Putamen (tissue), 1 donor: Measurements from ENCODE around the gene DNAJC27.
A peak's percentile ranks its signal among the peaks of the same experiment; 100 is the strongest.

Experiments used
- DNase-seq: peaks from one replicate; pipeline ENCODE4 v3.0.0-alpha.2; 2016; ENCODE audit warnings: low spot score

The DNAJC27 gene

GRCh38 chr2:24926220-24926601 is 45.5 kb downstream of the DNAJC27 start:
- no peak for DNase-seq

DNA sequence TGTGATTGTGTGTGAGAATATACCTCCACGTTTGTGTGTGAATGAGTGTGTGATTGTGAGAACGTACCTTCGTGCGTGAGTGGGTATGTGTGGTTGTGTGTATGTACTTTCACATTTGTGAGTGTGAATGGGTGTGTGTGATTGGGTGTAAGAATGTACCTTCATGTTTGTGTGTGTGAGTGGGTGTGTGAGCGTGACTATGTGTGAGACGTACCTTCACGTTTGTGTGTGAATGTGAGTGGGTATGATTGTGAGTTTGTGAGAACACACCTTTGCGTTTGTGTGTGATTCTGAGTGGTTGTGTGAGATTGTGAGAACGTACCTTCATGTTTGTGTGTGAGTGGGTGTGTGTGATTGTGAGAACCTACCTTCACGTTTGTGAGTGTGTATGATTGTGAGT is 45.9 kb downstream of the DNAJC27 start:
- DNase-seq = no peak

DNA sequence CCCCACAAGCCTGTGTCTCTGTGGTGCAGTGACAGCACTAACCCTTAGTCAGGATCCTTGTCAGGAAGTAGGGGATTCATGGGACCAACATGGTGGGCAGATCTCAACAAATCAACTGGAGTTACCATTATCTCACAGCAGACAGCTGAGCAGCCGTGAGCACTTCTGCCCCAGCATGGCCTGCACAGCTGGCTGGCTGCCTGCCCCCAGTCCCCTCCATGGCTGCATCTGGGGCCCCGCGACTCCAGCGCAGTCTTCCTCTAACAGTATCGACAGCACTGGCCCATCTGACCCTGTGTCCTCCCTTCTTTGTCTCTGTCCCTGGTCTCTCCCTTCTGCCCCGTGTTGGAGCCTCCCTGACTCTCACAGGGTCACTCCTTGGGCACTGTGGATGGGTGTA is 47.0 kb downstream of the DNAJC27 start:
- DNase-seq = no peak

GRCh38 chr2:24924266-24924665 is 47.5 kb downstream of the DNAJC27 start:
- DNase-seq = no peak

DNA sequence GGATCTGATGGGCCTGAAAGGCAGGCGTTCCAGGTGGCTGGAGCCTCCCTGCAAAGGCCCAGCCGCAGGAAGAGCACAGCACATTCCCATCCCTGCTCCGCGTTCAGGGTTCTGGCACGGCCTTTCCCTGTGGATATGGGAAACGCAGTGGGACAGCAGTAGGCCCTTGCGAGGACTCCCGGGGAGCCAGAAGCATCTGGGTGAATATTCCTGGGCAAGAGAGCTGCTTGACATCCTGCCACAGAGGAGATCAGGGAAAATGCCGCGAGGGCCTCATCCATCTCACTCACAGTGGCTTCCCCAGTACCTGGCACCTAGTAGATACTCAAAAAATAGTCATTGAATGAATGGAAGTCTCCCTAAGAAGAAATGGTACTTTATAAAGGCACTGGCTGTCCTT is 48.6 kb downstream of the DNAJC27 start:
- no peak for DNase-seq

- DNase-seq = no peak
Observed at GRCh38 chr2:24922556-24922955, 49.2 kb downstream of the DNAJC27 start.

DNA sequence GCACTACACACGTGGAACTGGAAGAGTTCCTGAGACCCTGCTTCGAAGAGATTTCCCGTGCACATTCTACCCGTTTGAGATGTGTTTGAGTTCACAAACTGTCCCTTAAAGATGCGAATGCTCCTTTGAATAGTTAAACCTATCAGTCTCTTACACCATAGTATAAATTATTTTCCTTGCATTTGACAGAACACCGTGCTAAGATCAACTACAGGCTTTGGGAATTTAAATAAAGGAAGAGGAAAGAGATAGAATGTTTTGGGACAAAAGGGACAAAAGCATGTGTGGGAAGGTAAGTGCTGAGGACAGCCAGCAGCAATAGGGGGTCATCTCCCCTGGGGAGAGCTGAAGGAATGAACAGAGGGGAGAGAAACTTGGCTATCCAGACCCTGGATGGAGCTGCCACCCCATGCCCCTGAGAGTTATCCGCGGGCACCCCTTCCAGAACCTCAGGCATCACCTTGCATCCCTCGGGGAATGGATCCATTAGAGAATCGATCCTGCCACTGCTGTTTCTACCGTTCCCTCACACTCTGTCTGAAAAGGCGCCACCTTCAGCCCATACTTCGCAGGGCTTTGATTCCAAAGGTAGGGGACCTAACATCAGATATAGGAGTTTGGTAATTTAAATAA is 50.8 kb downstream of the DNAJC27 start:
- no peak for DNase-seq

DNA sequence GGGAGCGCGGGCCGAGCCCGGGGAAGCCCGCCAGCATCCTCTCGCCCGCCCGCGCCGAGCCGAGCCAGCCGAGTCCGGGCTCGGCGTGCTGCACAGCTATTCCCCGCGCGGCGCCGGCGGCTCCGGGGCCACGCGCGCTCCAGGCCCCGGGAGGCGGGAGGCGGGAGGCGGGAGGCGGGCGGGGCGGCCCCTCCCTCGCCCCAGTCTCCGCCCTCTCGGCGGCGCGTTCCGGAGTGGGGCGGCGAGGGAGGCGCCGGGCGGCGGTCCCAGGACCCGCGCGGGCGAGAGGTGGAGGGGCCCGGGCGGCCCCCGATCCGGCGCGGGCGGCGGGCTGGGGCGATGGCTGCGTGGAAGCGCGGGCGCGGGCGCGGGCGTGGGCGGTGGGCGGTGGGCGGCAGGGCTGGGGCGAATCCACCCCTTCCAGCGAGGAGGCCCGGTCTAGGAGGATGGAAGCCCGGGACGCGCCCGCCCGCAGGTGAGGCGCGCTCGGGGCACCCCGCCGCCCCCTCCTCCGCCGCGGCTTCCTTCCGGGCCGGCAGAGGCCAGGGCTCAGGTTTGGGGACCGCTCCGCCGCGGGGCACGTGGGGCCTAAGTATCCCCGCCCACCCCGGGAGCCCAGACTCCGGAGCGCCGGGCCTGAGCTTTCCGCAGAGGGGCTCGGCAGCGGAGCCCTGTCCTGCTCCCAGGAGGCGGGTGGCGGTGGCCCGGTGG is 51.5 kb downstream of the DNAJC27 start, which contains the start of gene ADCY3:
TSS of gene ADCY3 (minus strand) at position 140 of the 711 bp plus-strand sequence. CDS start 1,250 bp downstream, outside the sequence.
- peak; percentile 73 for DNase-seq

GRCh38 chr2:24919506-24920097 is 52.2 kb downstream of the DNAJC27 start:
- no peak for DNase-seq

DNA sequence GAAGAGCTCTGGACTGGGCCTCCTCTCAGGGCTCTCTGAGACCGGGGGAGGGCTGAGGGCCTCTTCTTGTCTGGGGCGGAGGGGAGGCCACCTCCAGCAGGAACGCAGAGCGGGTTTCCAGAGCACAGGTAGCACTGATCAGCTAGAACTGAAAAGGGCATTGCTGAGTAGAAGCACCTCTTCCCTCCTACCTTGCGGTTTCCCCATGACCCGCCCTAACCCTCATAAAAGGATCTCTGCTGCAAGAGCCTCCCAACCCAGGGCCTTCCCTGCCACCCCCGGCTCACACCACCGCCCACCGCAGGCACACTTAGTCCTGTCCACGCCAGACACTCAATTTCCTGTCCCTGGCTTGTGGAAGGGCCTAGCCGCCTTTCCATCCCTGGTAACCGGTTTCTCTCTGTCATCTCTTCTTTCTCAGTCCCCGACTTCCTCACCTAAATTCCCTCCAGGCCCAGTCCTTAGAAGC is 52.7 kb downstream of the DNAJC27 start:
- DNase-seq = no peak

DNA sequence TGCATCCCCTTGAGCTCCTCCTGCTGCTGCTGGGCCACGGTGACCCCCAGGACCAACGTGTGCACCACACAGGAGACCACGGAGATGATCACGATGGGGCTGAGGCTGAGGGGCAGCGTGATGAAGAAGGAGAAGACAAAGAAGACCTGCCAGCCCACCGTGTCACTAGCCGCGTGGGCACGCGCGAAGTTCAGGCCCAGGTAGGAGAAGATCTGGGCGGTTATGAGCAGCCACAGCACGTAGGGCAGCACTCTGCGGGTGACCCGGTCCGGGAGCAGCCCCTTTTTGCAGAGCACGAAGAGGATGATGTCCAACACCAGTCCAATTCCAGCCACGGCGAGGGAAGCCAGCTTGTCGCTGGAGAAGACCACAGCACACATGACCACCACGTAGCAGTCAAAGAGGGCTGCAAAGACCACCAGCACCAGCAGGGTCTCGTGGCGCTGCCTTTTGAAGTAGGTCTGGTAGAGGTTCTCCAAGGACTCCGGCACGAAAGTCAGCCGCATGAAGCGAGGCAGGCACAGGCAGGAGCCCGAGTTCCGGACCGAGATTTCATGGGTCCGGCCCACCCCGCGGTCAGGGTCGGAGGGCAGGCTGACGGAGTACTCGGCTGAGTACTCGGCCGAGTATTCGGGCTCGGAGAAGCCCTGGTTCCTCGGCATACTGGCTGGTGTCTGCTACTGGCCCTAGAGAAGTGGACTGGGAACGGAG is 53.3 kb downstream of the DNAJC27 start:
- no peak for DNase-seq

GRCh38 chr2:24917731-24918325 is 53.9 kb downstream of the DNAJC27 start:
- no peak for DNase-seq

GRCh38 chr2:24917086-24917485 is 54.7 kb downstream of the DNAJC27 start:
- no peak for DNase-seq

DNA sequence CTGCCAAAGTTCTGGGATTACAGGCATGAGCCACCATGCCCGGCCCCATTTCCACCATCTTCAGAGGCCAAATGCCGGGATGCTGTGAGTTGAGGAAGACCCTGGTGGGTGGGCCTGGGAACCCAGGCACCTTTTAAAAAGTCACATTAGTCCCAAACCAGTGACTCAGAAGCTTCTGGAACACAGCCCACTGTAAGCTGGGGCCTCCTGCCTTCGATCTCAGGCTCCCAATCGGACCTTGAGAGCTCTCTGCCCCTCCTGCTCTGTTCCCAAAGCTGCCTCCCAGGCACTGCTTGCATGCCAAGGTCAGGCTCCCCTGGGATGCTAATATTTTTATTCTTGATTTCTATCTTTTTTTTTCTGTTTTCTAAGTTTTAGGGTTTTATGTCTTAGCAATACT is 56.0 kb downstream of the DNAJC27 start:
- no peak for DNase-seq

GRCh38 chr2:24915175-24915574 is 56.6 kb downstream of the DNAJC27 start:
- no peak for DNase-seq

GRCh38 chr2:24914713-24915112 is 57.0 kb downstream of the DNAJC27 start:
- no peak for DNase-seq

GRCh38 chr2:24913911-24914310 is 57.8 kb downstream of the DNAJC27 start:
- no peak for DNase-seq

DNA sequence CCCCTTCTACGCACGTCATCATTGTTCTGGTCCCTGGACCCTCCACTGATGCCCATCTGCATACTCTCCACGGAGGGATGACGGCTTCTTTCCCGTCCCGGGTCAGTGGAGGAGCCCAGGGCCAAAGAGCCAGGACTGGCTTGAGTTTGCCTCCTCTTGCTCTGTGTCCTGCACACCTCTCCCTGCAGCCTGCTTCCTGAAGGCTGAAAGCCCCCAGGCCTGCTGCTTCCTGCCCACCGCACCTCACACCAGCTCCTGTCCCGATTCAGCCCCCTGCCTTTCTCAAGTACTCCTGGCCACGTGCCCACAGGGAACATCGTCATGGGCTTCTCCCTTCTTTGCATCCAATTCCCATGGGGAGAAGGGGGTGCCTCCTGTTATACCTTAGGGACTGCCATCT is 58.8 kb downstream of the DNAJC27 start:
- DNase-seq = no peak

DNA sequence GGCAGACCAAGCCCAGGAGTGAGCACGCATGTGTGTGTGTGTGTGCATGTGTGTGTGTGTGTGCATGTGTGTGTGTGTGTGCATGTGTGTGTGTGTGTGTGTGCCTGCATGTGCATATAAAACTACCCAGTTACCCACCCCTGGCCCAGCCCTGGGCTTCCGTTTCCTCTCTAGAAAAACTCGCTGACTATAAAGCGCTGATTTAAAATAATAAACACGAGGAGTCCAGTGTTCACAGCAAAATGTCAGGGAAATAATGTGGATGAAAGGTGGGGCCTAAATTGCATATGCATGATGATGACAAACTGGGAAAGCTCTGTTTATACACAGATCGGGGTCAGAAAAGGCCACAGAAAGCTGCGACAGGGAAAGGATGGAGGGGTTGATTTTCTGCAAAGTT is 59.2 kb downstream of the DNAJC27 start:
- DNase-seq = no peak

DNA sequence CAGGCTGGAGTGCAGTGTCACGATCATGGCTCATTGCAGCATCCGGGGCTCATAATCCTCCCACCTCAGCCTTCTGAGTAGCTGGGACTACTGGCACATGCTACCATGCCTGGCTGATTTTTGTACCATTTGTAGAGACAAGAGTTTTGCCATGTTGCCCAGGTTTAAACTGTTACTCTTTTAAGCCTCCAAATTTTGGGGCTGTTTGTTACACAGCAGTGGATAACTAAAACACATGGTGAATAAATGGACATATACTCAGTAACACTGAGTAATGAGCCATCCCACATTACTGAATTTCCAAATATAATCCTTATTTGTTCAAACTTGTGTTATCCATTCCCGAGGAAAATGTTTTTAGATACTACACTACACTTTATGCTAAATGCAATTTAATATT is 61.5 kb downstream of the DNAJC27 start:
- no peak for DNase-seq

DNA sequence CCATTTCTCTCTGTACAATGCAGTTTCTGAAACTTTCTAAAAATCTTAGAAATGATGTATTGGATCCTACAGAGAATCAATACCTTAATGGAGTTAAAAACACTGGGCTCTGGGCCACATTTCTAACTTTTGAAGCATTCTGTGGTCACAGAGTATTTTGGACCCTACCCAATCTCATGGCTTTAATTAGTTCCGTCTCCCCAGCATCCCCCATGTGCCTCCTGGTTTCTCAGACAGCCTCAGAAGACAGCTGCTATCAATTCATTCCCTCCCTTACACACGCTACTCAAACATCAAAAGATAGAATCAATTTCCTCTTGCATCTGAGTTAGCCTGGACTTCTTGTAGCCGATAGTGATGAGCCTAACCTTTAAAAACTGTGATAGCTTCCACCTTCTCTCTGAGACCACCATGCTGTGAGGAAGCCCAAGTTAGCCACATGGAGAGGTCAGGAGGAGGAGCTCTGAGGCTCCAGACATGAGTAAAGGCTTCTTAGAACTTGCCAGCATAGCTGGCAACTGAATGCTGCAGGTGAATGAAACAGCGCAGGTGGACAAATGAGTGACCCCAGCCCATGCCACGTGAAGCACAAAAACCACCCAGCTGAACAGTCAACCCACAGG is 62.1 kb downstream of the DNAJC27 start:
- DNase-seq = no peak

DNA sequence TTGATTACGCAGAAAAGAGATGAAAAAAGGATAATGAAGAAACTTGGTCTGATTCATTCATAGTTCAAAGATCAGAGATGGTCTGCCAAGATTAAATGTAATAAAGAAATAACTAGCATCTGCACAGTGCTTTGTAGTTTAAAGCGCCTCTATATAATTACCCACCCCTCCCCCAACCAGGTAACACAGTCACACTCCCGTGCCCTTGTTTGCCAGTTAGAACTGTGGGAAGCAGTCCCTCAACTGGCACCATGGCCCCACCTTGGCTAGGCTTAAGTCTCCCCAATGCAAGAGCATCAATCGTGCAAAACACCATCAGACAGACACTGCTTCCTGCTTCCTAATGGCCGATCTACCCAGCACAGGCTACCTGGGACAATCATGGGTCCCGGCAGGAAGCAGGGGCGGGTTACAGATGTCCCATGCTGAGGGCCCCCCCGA is 63.3 kb downstream of the DNAJC27 start:
- DNase-seq = no peak
